HG03354 (cell line): ENCODE measurements around the gene SURF2.
"Not testable (repeated sequence)": the region's sequence is repeated elsewhere in the genome, so short reads cannot be mapped to it uniquely, and the experiment has no call there.

Experiments used
- ATAC-seq: cut with Tn5 transposase; IDR thresholded peaks from one replicate; pipeline ENCODE4 v1.9.1; 2021; ENCODE audit warnings: mild to moderate bottlenecking; ENCODE audit not compliant: unreplicated experiment, poor library complexity, severe bottlenecking

The SURF2 gene

DNA sequence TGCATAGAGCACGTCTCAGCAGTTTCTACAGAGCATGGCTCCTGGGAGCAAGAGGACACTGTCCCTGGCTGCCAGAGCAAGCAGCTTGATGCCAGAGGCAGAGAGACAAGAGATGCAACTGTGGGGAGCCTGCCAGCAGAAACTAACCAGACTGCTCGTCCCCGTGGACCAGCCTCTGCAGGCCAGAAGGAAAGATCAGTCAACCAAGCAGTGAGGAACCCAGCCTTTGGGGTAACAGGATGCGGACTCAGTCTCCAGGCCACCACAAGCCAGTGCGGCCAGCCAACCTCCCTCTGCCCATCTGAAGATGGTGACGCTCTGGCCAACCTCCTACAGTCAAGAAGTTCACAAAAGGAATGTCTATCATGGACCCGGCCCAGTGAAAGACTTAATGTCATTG is 15.8 kb downstream of the SURF2 start:
- no peak for ATAC-seq

DNA sequence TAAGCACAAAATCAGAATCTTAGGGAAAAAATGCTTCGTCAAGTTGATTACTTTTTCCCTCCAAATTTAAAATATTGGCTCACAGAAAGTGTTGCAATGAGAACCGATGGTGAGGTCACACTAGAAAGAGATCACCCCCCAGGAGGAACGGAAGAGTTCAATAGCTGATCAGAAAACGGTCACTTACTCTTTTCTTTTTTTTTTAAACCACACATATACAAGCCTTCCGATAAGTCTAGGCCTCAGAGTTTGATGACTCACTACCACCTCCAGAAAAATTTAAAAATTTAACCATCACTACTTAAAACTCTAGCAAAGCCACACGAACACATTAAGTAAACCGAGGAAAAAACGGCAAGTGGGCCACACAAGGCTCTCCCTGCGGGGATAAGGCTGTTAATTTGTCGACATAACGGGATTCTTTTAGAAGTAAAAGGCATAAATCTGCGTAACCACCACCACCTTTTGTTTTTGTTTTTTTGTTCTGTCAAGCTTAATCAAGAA is 18.3 kb downstream of the SURF2 start:
- no peak for ATAC-seq

DNA sequence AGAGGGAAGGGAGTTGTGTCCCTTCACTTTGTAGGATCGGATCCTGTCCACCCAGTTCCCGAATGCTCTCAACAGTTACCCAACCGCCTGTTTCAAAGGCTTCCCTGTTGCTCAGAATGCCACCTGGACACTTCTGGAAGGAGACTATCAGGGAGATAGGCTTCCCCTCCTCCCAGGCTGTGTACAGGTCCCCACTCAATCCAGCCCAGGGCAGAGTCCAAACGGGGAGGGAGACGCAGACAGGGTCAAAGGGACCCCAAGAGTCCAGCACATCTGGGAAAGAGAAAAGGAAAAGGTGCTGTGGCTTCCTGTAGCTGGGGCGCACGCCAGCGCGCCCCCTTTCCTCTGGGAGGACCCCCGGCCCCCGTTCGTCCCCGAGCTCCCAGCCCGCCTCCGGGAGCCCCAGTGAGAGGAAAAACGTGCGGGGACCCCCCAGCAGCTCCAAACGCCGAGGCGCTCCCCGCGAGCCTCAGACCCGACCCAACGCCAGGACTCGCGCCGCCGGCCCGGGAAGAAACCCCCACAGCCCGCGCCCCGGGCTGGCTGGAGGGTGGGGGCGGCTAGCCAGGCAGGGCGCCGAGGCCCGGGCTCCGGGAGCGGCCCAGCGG is 18.9 kb downstream of the SURF2 start:
- peak; percentile 20 for ATAC-seq

DNA sequence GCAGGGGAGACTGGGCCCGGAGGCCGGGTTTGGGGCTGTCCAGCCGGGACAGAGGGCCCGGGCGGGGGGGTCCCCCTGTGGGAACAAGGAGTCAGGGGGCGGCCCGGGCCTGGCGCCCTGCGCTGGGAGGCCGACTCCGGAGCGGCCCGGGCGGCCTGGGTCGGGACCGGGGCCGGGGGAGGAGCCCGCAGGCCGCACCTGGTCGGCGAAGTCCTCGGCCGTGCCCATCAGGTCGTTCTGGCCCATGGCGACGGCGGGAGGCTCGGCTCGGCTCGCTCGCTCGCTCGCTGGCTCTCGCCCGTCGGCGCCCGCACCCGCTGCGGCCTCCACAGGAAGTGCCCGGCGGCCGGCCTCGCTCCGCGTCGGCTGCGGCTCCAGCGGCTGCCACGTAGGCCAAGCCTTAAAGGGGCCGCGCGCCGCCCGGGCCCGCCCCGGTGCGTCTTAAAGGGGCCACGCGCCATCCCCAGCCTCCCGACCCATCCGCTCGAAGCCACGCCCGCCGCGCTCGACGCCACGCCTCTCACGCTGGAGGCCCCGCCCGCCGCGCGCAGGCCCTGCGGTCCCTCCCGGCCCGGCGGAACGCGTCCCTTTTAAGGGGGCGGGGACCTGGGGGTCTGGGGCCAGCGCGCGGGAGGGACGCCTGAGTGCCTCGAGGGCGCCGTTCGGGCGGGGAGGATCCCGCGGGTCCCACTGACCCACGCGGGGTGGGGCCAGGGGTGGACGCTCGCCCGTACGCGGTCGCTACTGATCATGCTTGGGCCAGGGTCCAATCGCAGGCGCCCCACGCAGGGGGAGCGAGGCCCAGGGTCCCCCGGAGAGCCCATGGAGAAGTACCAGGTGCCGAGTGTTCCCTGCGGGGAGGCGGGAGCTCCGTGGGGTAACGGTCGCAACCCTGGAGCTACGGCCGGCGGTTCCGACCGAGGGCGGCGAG is 19.6 kb downstream of the SURF2 start, which contains the start of the genes STKLD1 and SURF4:
STKLD1 (plus strand) TSS at position 643 of the 931 bp plus-strand sequence; CDS start at position 751, 108 bp downstream.
SURF4 (minus strand) TSS at position 337 of the 931 bp plus-strand sequence; CDS start at position 246, 91 bp downstream.
- ATAC-seq, result peak; percentile 93

DNA sequence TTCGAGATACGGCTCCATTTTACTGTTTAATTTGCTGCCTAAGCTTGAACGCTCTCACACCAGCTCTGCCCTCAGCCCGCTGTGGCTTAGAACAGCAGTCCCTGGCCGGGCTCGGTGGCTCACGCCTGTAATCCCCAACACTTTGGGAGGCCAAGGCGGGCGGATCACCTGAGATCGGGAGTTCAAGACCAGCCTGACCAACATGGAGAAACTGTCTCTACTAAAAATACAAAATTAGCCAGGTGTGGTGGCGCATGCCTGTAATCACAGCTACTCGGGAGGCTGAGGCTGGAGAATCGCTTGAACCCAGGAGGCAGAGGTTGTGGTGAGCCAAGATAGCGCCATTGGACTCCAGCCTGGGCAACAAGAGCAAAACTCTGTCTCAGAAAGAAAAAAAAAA is 20.9 kb downstream of the SURF2 start:
- ATAC-seq, result not testable (repeated sequence)

DNA sequence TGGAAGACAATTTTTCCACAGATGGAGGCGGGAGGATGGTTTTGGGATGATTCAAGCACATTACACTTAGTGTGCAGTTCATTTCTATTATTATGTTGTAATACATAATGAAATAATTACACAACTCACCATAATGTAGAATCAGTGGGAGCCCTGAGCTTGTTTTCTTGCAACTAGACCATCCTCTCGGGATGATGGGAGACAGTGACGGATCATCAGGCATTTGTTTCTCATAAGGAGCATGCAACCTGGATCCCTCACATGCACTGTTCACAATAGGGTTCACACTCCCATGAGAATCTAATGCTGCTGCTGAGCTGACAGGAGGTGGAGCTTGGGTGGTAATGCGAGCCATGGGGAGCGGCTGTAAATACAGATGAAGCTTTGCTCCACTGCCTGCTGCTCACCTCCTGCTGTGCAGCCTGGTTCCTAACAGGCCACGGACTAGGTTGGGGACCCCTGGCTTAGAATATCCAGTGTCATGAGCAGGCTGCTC is 21.4 kb downstream of the SURF2 start:
- no peak for ATAC-seq

DNA sequence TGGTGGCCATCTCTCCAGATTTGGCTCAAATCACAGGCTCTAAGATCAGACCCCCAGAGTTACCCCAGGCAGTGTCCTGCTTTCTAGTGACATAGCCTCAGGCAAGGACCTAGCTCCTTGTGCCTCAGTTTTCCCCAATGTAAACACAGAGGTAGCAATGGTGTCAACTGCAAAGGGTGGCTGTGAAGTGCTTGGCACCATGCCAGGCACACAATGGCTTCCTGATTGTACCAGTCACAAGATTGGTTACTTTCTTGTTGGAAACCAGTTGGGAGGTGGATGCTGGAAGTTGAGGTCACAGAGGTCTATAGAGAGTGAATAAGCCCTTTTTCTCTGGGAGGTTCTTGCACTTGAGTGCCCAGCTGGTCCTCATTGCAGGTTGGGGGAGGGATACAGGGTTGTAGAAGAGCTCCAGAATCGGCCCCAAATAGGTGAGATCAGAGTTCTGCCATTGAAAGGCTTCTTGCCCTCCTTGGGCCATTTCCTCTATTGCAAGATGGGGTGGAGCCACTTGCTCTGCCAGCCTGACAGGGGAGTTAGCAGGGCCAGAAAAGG is 22.1 kb downstream of the SURF2 start:
- no peak for ATAC-seq

DNA sequence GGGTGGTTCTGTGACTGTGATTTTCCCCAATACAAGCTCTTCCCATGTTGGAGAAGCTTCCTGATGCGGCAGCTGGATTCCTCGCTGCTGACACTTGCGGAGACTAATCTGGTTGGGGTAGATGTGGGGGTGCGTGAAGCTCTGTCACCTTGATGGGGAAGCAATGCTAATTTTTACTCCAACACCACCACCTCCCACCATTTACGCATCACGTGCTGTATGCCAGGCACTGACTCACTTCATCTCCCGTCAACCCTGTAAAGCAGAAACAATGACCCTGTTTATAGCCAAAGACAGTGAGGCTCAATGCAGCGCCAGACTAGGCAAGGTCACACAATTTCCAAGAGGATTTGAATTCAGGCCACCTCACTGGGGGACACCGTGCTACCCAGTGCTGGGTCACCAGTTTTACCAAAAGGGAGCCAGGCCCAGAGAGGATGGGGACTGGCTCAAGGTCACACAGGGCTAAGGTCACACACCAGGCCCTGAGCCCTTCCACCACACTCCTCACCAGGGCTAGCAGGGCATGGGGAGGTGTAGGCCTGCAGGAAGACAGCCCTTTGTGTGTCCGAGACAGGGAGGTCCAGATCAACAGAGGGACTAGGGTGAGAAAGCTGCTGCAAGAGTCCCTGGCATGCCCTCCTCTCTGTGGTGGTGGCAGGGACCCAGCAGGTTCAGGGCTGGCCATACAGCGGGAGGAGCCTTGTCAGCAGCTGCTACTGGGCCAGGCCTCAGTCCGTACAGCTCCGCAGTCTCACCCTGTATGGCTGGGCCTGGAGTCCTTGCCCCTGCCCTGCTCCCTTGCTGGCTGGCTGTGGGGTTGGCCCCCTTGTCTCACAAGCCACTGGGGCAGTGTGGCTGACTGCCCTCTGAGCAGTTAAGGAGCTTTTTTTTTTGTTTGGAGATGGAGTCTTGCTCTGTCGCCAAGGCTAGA is 23.1 kb downstream of the SURF2 start:
- no peak for ATAC-seq

DNA sequence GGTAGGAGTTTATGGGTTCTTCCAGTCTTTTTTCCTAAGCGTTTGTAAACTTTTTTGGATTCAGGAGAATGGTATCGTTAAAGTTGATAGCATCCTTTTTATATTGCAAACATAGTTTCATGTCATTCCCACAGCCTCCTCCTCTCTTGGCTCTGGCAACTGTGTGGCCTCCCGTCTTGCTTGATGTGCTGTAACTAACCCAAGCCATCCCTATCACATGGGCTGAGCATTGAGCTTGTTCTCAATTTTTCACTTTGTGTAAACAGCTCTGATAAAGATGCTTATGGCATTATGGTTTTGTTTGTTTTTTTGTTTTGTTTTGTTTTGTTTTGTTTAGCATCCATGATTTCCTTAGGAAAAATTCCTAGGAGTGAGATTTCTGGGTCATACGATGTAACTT is 24.4 kb downstream of the SURF2 start:
- ATAC-seq, result no peak

DNA sequence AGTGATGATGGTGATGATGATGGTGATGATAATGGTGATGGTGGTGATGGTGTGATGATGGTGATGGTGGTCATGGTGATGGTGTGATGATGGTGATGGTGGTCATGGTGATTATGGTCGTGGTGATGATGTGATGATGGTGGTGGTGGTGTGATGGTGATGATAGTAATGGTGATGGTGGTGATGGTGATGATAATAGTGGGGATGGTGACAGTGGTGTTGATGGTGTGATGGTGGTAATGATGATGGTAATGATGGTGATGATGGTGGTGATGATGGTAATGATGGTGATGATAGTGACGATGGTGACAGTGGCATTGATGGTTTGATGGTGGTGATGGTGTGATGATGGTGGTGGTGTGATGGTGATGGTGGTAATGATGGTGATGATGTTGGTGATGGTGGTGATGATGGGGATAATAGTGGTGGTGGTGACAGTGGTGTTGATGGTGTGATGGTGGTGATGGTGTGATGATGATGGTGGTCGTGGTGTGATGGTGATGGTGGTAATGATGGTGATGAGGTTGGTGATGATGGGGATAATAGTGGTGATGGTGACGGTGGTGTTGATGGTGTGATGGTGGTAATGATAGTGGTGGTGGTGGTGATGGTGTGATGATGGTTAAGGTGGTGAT is 26.3 kb downstream of the SURF2 start:
- no peak for ATAC-seq

DNA sequence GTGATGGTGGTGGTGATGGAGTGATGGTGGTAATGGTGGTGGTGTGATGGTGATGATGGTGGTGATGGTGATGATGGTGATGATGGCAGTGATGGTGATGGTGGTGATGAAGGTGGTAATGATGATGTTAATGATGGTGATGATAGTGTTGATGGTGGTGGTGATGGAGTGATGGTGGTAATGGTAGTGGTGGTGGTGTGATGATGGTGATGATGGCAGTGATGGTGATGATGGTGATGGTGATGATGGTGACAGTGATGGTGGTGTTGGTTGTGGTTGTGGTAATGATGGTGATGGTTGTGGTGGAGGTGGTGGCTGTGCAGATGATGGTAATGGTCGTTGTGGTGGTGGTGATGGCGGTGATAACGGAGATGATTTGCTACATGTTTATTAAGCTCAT is 27.1 kb downstream of the SURF2 start:
- no peak for ATAC-seq

DNA sequence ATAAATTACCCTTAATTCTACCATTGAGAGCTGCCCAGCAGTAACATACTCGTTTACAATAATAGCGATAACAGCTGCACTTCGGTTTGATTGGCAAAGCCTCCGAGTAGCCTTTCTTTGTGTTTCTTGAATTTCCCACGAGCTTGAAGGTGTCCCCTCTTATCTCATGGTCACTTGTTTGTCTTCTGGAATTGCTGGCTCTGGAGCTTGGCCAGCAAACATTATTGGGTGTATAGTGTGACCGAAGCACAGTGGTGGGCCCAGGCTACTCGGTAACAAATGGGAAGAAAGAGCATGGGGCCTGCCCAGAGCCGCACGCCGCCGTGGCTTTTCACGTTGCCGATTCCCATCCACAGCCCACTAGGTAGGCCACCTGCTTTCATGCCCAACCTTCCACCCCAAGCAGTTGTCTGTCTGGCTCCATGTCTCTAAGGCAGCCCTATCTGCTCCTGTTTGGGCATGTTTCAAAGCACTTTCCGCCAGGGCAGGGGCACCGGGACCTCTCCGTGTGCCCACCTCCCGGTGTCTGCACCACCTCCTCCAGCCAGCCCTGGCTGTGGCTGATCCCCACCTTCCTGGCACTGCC is 28.5 kb downstream of the SURF2 start:
- ATAC-seq, result no peak

DNA sequence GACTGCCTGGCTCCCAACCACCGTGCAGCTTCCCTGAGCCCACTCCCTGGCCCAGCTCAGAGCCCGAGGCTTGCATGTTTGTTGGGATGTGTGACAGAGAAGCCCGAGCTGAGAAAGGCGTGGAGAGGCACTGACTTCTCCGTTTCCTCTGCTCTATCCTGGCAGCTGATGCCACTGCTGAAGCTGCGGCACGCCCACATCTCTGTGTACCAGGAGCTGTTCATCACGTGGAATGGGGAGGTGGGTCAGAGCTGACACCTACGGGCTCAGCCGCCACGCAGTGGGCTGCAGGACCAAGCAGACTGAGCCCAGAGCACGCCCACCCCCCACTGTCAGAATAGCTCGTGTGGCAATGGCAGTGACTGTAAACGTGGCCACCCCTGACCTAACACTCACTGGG is 29.1 kb downstream of the SURF2 start:
- ATAC-seq, result no peak

DNA sequence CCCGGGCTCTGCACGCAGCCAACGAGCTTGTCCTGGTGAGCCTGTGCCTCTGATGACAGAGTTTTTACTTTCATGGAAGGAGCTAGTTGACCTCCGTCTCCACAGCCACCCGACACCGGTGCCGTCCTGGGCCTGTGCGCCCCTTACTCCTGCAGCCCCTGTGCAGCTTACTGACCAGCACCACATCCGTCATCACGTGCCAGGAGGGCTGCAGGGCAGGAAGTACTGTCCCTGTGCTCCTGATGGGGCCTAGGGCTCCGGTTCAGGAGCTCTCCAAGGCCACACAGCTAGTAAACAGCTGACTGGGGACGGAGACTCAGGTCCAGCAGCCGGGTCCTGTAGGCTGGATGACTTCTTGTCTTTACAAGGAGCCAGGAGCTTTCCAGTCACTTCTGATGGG is 30.0 kb downstream of the SURF2 start:
- ATAC-seq, result no peak

DNA sequence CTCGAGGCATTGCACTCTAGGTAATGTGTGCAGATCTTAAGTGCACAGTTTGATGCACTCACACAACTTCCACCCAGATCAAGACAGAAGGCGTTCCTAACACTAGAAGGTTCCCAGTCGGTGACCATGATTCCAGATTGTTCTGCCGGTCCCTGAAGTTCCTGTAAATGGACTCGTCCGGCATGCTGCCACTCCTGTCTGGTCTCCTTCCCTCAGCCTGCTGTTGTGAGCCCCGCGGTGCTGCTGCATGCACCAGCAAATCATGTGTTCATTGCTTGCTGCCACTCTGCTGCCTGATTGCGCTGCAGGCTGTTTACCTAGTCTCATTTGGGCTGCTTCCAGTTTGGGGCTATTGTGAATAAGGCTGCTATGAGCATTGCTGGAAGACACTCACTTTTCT is 31.3 kb downstream of the SURF2 start:
- ATAC-seq, result no peak

DNA sequence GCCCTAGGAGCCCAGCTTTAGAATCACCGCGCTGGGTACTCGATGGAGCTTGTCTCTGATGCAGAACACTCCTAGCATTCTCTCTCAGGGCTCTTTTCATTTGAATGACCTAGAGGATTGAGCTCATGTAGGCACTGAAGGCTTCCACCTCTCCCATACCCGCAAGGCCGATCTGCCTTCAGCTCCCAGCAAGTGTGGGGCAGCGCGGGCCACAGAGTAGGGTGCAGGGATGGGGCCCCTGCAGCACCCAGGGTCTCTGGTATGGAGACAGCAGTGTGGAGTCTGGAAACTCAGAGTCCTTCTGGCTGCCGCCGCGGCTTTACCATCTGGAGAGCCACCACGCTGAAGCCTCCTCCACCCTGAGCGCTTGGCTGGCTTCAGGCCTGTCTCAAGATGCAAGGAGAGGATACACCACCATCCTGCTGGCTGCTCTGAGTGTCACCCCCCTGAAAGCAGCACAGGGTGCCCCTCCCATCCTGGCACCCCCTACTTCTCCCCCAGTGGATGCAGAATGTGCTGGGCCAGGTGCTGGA is 32.7 kb downstream of the SURF2 start:
- no peak for ATAC-seq

DNA sequence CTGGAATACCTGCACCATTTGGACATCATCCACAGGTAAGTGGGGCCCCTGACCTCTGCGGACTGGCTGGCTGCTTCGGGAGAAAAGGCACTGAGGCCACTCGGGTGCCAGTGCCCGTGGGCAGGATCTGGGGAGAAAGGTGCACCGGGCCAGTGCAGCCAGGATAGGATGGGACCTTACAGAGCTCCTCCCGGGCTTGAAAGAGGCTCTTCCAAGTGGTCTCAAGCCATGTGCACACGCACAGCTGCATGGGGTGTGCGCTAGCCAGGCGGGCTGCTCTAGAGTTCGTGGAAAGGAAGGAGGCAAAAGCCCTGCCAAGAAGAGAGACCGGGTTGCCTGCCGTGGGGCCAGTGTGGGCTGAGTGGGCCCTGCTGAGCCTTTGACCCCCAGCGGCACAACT is 33.2 kb downstream of the SURF2 start:
- no peak for ATAC-seq

DNA sequence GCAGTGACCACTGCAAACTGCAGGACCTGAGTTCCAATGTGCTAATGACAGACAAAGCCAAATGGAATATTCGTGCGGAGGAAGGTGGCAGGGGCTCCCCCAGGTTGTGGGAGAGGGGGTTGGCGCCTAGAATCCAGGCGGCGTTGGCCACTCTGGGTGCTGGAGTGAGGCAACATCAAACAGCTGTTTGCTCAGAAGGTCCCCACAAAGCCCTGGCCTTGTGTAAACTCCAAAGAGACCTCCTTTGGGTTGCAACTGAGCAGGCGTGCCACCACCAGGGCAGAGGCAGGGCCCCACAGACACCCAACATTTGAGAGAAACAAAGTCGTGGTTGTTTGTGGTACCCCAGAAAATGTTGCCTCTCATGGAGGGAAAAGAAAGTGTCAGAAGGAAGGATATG is 34.4 kb downstream of the SURF2 start:
- ATAC-seq, result no peak
